GM12878 (cell line): ENCODE results near the gene PLEKHM3.

Experiments
- CEBPB ChIP-seq, 2 experiments: fragments of 150-350 bp in 1 of 2; IDR thresholded peaks; 2 replicates each; pipeline ENCODE4 v1.6.1; 2012 to 2014; ENCODE audit warnings: low read depth in 2 of 2, low read length in 2 of 2, borderline replicate concordance in 1 of 2, inconsistent platforms in 1 of 2
- FOS ChIP-seq: IDR thresholded peaks from 3 replicates; pipeline ENCODE4 v1.6.1; 2011; ENCODE audit warnings: borderline replicate concordance; ENCODE audit not compliant: insufficient read length; ENCODE audit errors: extremely low read depth
- JUND ChIP-seq: IDR thresholded peaks from 2 replicates; pipeline ENCODE4 v1.6.1; 2012; ENCODE audit warnings: low read depth, mild to moderate bottlenecking, low read length, improper control_type of control experiment, moderate library complexity
- RFX5 ChIP-seq: IDR thresholded peaks from 2 replicates; pipeline ENCODE4 v1.6.1; 2011; ENCODE audit warnings: low read depth, low read length, improper control_type of control experiment
- ZNF274 ChIP-seq: IDR thresholded peaks from one replicate; pipeline ENCODE4 v1.8.0; 2011; ENCODE audit not compliant: insufficient read length, insufficient read depth
- TF ChIP-seq, protein P1 (sequence below), 3 experiments: IDR thresholded peaks in 2 of 3; conservative IDR thresholded peaks in 1 of 3; 2 replicates each; pipeline ENCODE4 v1.5.1; 2011; ENCODE audit warnings: low read depth in 3 of 3, low read length in 3 of 3, mild to moderate bottlenecking in 3 of 3, control low read depth in 2 of 3, moderate library complexity in 2 of 3, inconsistent platforms in 1 of 3, mixed read lengths in 1 of 3; ENCODE audit not compliant: control insufficient read depth in 2 of 3, insufficient read depth in 1 of 3; ENCODE audit errors: extremely low read depth in 1 of 3
- TF ChIP-seq, protein P2 (sequence below): fragments of 450-650 bp; IDR thresholded peaks from 2 replicates; pipeline ENCODE4 v1.6.1; 2017; ENCODE audit warnings: mild to moderate bottlenecking, low read depth, inconsistent platforms; ENCODE audit not compliant: poor library complexity, severe bottlenecking
- TF ChIP-seq, protein P3 (sequence below): IDR thresholded peaks from 2 replicates; pipeline ENCODE4 v1.6.1; 2011; ENCODE audit warnings: borderline replicate concordance, low read depth, mild to moderate bottlenecking, moderate library complexity, mixed read lengths, low read length; ENCODE audit not compliant: insufficient read depth; ENCODE audit errors: extremely low read length

DNA sequence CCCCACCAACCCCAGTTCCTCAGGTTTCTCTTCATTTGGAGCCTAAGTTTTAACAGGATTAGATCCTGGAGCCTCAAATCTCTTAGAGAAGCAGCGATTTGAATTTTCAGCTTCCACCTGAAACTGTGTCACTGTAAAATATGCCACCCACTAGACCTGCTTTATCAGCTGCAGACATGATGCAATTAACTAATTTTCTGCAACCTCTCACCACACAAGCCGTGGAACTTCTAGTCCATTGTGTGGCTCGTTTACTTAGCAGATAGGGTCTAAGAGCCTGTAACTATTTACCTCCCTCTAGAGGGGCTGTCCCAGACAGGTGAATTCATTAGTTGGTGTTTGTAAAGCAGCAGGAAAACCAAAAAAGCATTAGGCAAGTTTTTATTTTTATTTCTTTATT, 224.1 kb downstream of the PLEKHM3 start:
- TF ChIP-seq, protein P1, sequence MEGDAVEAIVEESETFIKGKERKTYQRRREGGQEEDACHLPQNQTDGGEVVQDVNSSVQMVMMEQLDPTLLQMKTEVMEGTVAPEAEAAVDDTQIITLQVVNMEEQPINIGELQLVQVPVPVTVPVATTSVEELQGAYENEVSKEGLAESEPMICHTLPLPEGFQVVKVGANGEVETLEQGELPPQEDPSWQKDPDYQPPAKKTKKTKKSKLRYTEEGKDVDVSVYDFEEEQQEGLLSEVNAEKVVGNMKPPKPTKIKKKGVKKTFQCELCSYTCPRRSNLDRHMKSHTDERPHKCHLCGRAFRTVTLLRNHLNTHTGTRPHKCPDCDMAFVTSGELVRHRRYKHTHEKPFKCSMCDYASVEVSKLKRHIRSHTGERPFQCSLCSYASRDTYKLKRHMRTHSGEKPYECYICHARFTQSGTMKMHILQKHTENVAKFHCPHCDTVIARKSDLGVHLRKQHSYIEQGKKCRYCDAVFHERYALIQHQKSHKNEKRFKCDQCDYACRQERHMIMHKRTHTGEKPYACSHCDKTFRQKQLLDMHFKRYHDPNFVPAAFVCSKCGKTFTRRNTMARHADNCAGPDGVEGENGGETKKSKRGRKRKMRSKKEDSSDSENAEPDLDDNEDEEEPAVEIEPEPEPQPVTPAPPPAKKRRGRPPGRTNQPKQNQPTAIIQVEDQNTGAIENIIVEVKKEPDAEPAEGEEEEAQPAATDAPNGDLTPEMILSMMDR (IDR thresholded peaks at IDR 0.05 in 2 of 3, conservative IDR thresholded peaks at IDR 0.05 in 1 of 3; ENCODE audit: control insufficient read depth in 2 of 3, extremely low read depth in 1 of 3, insufficient read depth in 1 of 3, low read depth in 3 of 3, low read length in 3 of 3) = no peak
- TF ChIP-seq, protein P2, sequence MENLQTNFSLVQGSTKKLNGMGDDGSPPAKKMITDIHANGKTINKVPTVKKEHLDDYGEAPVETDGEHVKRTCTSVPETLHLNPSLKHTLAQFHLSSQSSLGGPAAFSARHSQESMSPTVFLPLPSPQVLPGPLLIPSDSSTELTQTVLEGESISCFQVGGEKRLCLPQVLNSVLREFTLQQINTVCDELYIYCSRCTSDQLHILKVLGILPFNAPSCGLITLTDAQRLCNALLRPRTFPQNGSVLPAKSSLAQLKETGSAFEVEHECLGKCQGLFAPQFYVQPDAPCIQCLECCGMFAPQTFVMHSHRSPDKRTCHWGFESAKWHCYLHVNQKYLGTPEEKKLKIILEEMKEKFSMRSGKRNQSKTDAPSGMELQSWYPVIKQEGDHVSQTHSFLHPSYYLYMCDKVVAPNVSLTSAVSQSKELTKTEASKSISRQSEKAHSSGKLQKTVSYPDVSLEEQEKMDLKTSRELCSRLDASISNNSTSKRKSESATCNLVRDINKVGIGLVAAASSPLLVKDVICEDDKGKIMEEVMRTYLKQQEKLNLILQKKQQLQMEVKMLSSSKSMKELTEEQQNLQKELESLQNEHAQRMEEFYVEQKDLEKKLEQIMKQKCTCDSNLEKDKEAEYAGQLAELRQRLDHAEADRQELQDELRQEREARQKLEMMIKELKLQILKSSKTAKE = no peak
- TF ChIP-seq, protein P3, sequence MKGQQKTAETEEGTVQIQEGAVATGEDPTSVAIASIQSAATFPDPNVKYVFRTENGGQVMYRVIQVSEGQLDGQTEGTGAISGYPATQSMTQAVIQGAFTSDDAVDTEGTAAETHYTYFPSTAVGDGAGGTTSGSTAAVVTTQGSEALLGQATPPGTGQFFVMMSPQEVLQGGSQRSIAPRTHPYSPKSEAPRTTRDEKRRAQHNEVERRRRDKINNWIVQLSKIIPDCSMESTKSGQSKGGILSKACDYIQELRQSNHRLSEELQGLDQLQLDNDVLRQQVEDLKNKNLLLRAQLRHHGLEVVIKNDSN = no peak
- TF ChIP-seq FOS (no peak), CEBPB (IDR thresholded peaks at IDR 0.05; ENCODE audit: borderline replicate concordance in 1 of 2, low read depth in 2 of 2, low read length in 2 of 2) (no peak), JUND (no peak), RFX5 (no peak), ZNF274 (no peak)
